GM23338 (cell line): Measurements from ENCODE around the gene TRAF3IP1. TPM values are rescaled to one million over a fixed set of nuclear protein-coding genes. Genes with fewer than 3 reads are reported as not detected.

Experiments used
- ATAC-seq: fragments of 200-7000 bp; cut with Tn5 transposase; 3 replicates; pipeline ENCODE4 v1.9.1; 2020
- DNase-seq: peaks from one replicate; pipeline ENCODE4 v3.0.0-alpha.2; 2015; ENCODE audit warnings: low spot score
- H2AFZ ChIP-seq: fragments of 200-600 bp; sonication (generic); 2 replicates; pipeline ENCODE4 v1.8.0; 2016; ENCODE audit warnings: antibody characterized with exemption, mild to moderate bottlenecking, moderate library complexity
- H3F3A ChIP-seq: fragments of 200-600 bp; sonication (generic); replicated peaks from 2 replicates; pipeline ENCODE4 v1.8.0; 2017; ENCODE audit warnings: antibody characterized with exemption, mixed run types, low read depth
- H3K27ac ChIP-seq: fragments of 200-600 bp; sonication (generic); 2 replicates; pipeline ENCODE4 v1.6.1; 2016; ENCODE audit warnings: low read depth
- H3K27me3 ChIP-seq: fragments of 200-600 bp; sonication (generic); 2 replicates; pipeline ENCODE4 v1.8.0; 2016; ENCODE audit warnings: mild to moderate bottlenecking, mixed run types, moderate library complexity; ENCODE audit not compliant: insufficient read depth
- H3K36me3 ChIP-seq: fragments of 200-600 bp; sonication (generic); 2 replicates; pipeline ENCODE4 v1.8.0; 2016; ENCODE audit warnings: mild to moderate bottlenecking; ENCODE audit not compliant: insufficient read depth
- H3K4me1 ChIP-seq: fragments of 200-600 bp; sonication (generic); 2 replicates; pipeline ENCODE4 v1.8.0; 2016; ENCODE audit warnings: mild to moderate bottlenecking, moderate library complexity; ENCODE audit not compliant: insufficient read depth
- H3K4me2 ChIP-seq: fragments of 200-600 bp; sonication (generic); 2 replicates; pipeline ENCODE4 v1.7.1; 2017; ENCODE audit warnings: mixed run types
- H3K4me3 ChIP-seq: fragments of 200-600 bp; sonication (generic); 2 replicates; pipeline ENCODE4 v1.6.1; 2016; ENCODE audit warnings: mixed run types
- H3K79me2 ChIP-seq: fragments of 200-600 bp; sonication (generic); replicated peaks from 2 replicates; pipeline ENCODE4 v1.8.0; 2017; ENCODE audit warnings: mild to moderate bottlenecking; ENCODE audit not compliant: insufficient read depth
- H3K9me2 ChIP-seq: fragments of 200-600 bp; sonication (generic); 2 replicates; pipeline ENCODE4 v1.8.0; 2017; ENCODE audit not compliant: insufficient read depth
- H4K20me1 ChIP-seq: fragments of 200-600 bp; sonication (generic); replicated peaks from 2 replicates; pipeline ENCODE4 v1.8.0; 2017; ENCODE audit warnings: mild to moderate bottlenecking; ENCODE audit not compliant: insufficient read depth
- H3K27ac Mint-ChIP-seq: 2 replicates; pipeline ENCODE4 v1.8.0; 2020; ENCODE audit warnings: inconsistent platforms, mild to moderate bottlenecking, moderate library complexity, mixed read lengths
- H3K27me3 Mint-ChIP-seq: 3 replicates; pipeline ENCODE4 v1.8.0; 2022; ENCODE audit warnings: low read depth, mild to moderate bottlenecking, moderate library complexity, mixed read lengths, inconsistent platforms; ENCODE audit not compliant: insufficient read depth, poor library complexity
- H3K36me3 Mint-ChIP-seq: 3 replicates; pipeline ENCODE4 v1.8.0; 2021; ENCODE audit warnings: low read depth, mild to moderate bottlenecking, inconsistent platforms, moderate library complexity, mixed read lengths
- H3K4me1 Mint-ChIP-seq: 3 replicates; pipeline ENCODE4 v1.8.0; 2020; ENCODE audit warnings: mild to moderate bottlenecking, inconsistent platforms, mixed read lengths
- H3K4me3 Mint-ChIP-seq: 3 replicates; pipeline ENCODE4 v1.8.0; 2021; ENCODE audit warnings: moderate library complexity, mild to moderate bottlenecking, inconsistent platforms, mixed read lengths
- H3K9me3 Mint-ChIP-seq: 3 replicates; pipeline ENCODE4 v1.8.0; 2020; ENCODE audit warnings: moderate library complexity, mild to moderate bottlenecking, inconsistent platforms, mixed read lengths
- ZNF114 ChIP-seq: fragments of 250-450 bp; sonication (Bioruptor Pico); IDR thresholded peaks from 2 replicates; pipeline ENCODE4 v1.5.0; 2020; ENCODE audit warnings: mild to moderate bottlenecking, moderate library complexity
- ZNF462 ChIP-seq: fragments of 250-450 bp; sonication (Bioruptor Pico); IDR thresholded peaks from 2 replicates; pipeline ENCODE4 v1.5.0; 2020; ENCODE audit warnings: mild to moderate bottlenecking, moderate library complexity
- polyA plus RNA-seq: library from polyadenylated mRNA; unstranded; fragments of >200 nt; fragmentation: Nextera tagmentation; extraction: Ambion mirVana; gene quantifications from 2 replicates; pipeline ENCODE4 v1.2.1, GENCODE V29; 2016
- total RNA-seq: library from RNA; depleted of rRNA; stranded (reverse); fragments of >200 nt; shearing (Covaris generic); gene quantifications from 2 replicates; pipeline ENCODE4 v1.2.3, GENCODE V29; 2014

TRAF3IP1 gene
- total and polyA plus RNA-seq, 2 experiments from 2014 or later = 12.5 to 20.7 TPM

DNA sequence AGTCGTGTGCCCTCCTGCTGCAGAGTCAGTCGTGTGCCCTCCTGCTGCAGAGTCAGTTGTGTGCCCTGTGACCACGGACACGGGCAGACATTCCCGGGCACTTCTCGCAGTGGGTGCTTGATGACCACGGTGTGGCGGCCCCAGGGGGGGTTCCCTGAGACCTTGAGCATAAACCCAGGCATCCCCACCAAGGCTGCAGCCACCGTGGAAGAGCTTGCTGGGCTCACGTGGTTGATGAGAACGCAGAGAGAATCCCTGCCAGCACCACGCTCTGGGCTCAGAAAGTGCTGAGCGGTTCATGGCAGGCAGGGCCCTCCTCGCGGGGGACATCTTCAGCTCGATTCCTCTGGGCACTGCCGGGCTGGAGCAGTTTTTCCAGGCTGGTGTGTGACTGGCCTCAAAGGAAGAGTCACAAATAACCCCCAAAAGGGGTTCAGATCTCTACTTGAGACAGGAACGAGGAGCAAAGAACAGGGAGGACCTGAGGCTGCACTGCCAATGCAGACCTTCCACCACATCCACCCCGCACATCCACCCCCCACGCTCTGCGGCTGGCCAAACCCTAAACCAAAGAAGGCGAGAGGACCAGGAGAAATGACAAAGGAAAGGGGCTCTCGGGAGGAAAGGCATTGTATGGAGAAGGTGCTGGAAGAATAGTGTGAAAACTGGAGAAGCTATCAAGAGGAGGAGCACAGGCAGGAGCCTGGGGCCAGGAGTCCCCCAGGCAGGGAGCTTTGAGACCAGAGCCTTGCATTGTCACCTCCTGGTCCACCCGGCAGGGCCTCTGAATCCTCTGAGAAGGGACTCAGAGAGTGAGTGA, 23.5 kb upstream of the TRAF3IP1 start (continued):
- TF ChIP-seq ZNF462 (CRISPR knock-in tag) = no peak

DNA sequence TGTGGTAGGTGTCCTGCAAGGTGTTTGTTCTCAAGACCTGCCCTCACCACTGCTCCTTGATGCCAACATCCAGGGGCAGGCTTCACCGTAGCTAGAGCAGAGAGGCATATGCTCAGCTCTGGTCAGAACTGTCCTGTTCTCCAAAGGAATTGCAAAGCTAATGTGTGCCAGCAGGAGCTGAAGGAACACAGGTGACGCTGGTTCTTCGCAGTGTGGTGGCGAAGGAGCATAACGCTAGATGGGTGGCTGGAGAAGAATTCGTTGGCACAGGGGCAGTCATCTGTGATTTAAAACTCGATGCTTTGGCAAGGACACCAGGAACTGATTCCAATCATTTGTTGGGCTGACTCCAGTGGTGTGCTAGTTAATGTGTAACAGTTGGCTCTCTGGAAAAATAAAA, 20.5 kb upstream of the TRAF3IP1 start:
- Histone ChIP-seq H3K4me2 (no peak overlapping the region), H3F3A (no peaks in the 10 kb centered on the region), H3K36me3 (no peaks in the 10 kb centered on the region), H2AFZ (no peak overlapping the region), H3K9me2 (no peaks in the 10 kb centered on the region), H3K27ac (no peak overlapping the region), H3K27me3 (no peaks in the 10 kb centered on the region), H3K4me1 (no peaks in the 10 kb centered on the region), H4K20me1 (no peaks in the 10 kb centered on the region), H3K79me2 (no peaks in the 10 kb centered on the region), H3K4me3 (no peak overlapping the region)
- H3K36me3 Mint-ChIP-seq = no peaks in the 10 kb centered on the region
- H3K4me1 Mint-ChIP-seq = peaks cover 5% of the 10 kb centered on the region
- peaks cover 11% of the 10 kb centered on the region for H3K27me3 Mint-ChIP-seq
- no peak for ATAC-seq
- TF ChIP-seq ZNF114 (no peak), ZNF462 (CRISPR knock-in tag) (no peak)
- no peak overlapping the region for H3K4me3 Mint-ChIP-seq
- H3K9me3 Mint-ChIP-seq = no peaks in the 10 kb centered on the region
- no peak for DNase-seq
- H3K27ac Mint-ChIP-seq = no peak overlapping the region
